ENCODE results near the gene MXD1. TPM values are rescaled to one million over a fixed set of nuclear protein-coding genes. Genes with fewer than 3 reads are reported as not detected.
"Not testable (repeated sequence)": the region's sequence is repeated elsewhere in the genome, so short reads cannot be mapped to it uniquely, and the experiment has no call there.

The MXD1 gene
- total RNA-seq, 6 experiments from 2014 or later: 4.1 to 9.1 (median 6.9) TPM

DNA sequence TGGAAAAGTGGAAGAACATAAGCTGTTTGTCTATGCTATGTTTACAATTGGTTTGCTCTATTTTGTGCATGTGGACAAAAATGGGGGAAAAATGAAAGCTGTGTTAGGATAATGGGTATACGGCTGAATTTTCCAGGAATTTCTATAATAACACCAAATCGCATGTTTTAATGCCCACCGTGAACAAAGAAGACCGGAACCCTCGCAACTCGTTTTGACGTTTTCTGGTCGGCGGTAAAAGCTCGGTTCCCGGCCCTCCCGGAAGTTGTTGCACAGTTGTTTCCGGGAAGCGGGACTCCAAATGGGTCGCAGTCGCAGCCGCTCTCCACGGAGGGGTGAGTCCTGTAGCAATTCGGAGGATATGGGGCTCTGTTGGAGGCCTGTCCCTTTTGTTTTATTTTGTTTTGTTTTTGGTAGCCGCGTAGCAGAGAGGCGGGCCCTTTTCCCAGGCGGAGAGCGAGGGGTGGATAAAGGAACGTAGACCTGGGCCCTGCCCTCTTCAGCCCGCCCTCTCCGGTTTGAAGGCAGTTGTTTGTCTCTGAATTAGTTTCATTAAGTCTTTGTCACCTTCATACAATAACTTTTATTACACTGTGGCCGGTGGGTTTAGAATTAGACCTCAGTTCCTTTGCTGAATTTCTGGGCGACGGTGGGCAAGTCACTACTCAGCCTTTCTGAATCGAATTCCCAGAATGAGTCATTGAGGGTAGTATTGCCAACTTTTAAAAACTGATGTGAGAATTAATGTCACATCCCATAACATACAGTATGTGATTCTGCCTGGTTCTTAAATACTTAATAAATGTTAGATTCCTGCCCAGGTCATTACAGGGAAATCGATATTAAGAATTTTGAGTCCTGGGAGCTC, 21.0 kb upstream of the MXD1 start, which contains the start of gene SNRNP27:
SNRNP27 (plus strand) TSS at position 273 of the 868 bp plus-strand sequence; CDS start at position 302, 29 bp downstream.
- Mint-ChIP-seq H3K27me3 (ENCODE audit: insufficient read depth) (no peaks in the 10 kb centered on the region; the same call in 1 of the 2 replicates), H3K36me3 (ENCODE audit: low read depth) (peaks cover 24% of the 10 kb centered on the region), H3K4me3 (peak within 1 kb of the TSS; percentile 98), H3K9me3 (peaks cover 7% of the 10 kb centered on the region; the same call in 1 of the 2 replicates), H3K4me1 (ENCODE audit: low read depth) (peaks cover 32% of the 10 kb centered on the region), H3K27ac (peak within 1 kb of the TSS; percentile 96)
- DNase-seq: peak; percentile 71
- TF ChIP-seq, protein P1, sequence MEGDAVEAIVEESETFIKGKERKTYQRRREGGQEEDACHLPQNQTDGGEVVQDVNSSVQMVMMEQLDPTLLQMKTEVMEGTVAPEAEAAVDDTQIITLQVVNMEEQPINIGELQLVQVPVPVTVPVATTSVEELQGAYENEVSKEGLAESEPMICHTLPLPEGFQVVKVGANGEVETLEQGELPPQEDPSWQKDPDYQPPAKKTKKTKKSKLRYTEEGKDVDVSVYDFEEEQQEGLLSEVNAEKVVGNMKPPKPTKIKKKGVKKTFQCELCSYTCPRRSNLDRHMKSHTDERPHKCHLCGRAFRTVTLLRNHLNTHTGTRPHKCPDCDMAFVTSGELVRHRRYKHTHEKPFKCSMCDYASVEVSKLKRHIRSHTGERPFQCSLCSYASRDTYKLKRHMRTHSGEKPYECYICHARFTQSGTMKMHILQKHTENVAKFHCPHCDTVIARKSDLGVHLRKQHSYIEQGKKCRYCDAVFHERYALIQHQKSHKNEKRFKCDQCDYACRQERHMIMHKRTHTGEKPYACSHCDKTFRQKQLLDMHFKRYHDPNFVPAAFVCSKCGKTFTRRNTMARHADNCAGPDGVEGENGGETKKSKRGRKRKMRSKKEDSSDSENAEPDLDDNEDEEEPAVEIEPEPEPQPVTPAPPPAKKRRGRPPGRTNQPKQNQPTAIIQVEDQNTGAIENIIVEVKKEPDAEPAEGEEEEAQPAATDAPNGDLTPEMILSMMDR (IDR thresholded peaks at IDR 0.05): no peak

- Mint-ChIP-seq H3K36me3 (ENCODE audit: low read depth) (peaks cover 24% of the 10 kb centered on the region), H3K27ac (peak overlapping the region; percentile 96; the same call in 1 of the 2 replicates), H3K4me1 (ENCODE audit: low read depth) (peaks cover 32% of the 10 kb centered on the region), H3K4me3 (peak overlapping the region; percentile 98)
- DNase-seq; H3K9me3 Mint-ChIP-seq; H3K27me3 Mint-ChIP-seq (ENCODE audit: insufficient read depth): not testable (repeated sequence)
Observed at GRCh38 chr2:69894737-69895136, 20.2 kb upstream of the MXD1 start.

GRCh38 chr2:69902213-69902922, 12.5 kb upstream of the MXD1 start:
- TF ChIP-seq, protein P1 (IDR thresholded peaks at IDR 0.05): no peak
- Mint-ChIP-seq H3K4me1 (ENCODE audit: low read depth) (peaks cover 7% of the 10 kb centered on the region), H3K9me3 (no peaks in the 10 kb centered on the region), H3K36me3 (ENCODE audit: low read depth) (peaks cover 27% of the 10 kb centered on the region), H3K4me3 (no peak overlapping the region), H3K27ac (no peak overlapping the region), H3K27me3 (ENCODE audit: insufficient read depth) (no peaks in the 10 kb centered on the region; the same call in 1 of the 2 replicates)
- DNase-seq: no peak

DNA sequence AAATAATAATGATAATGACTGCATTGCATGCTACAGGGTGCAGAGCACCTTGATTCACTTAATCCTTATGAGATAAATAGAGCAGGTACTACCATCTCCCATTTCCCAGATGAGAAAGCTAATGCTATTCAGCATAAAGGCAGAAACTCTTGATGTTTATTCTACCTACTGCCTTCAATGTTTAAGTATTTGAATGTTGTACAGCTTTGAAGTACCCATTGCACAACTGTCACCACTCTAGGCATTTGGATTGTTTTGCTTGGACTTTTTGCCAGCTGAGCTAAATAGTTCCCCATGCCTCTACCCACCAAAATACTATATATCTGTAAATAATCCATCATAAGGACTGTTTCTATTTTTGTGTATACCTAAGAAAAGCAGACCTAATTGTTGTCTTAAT, 7.7 kb upstream of the MXD1 start:
- H3K9me3 Mint-ChIP-seq: no peaks in the 10 kb centered on the region
- TF ChIP-seq, protein P1 (IDR thresholded peaks at IDR 0.05): no peak
- peaks cover 6% of the 10 kb centered on the region; the same call in 1 of the 2 replicates for H3K4me1 Mint-ChIP-seq (ENCODE audit: low read depth)
- H3K27me3 Mint-ChIP-seq (ENCODE audit: insufficient read depth): peaks cover 1% of the 10 kb centered on the region
- no peak overlapping the region for H3K4me3 Mint-ChIP-seq
- no peak overlapping the region for H3K27ac Mint-ChIP-seq
- H3K36me3 Mint-ChIP-seq (ENCODE audit: low read depth): peaks cover 14% of the 10 kb centered on the region
- no peak for DNase-seq

DNA sequence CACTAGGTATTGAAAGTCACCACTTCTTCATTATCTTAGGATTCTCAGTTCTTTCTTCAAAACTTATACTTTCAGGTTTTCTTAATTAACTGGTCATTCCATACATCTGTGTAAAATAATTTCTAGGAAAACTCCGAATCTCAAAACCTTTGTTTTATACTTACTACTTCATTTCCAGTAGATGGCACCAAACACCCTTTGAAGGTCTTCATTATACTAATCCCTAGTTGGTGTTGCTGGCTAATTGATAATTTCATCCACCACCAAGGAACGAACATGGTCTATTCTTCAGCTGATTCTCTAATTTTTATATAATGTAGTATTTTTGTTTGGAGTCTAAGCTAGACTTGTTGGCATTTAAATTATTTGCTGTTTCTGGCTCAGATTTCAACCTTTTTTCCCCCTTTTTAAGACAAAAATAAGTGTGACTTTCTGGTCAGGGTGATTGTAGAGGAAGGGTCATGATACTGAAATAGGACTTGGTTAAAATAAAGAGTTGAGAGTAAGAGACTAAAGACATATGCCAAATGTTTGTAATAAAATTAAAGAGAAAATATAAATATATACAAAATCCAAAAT, 2.8 kb upstream of the MXD1 start:
- TF ChIP-seq, protein P1 (IDR thresholded peaks at IDR 0.05): peak; percentile 85
- H3K36me3 Mint-ChIP-seq (ENCODE audit: low read depth): peaks cover 4% of the 10 kb centered on the region; the same call in 1 of the 2 replicates
- peaks cover 32% of the 10 kb centered on the region for H3K4me1 Mint-ChIP-seq (ENCODE audit: low read depth)
- no peaks in the 10 kb centered on the region for H3K9me3 Mint-ChIP-seq
- H3K27me3 Mint-ChIP-seq (ENCODE audit: insufficient read depth): peaks cover 3% of the 10 kb centered on the region; the same call in 1 of the 2 replicates
- no peak overlapping the region for H3K4me3 Mint-ChIP-seq
- peak; percentile 57 for DNase-seq
- H3K27ac Mint-ChIP-seq: peak overlapping the region; percentile 48; the same call in 1 of the 2 replicates

Data from HFFc6 (cell line).